NOMO-1 treated with dmso at 0.1 percent for 144 hours (cell line): Measurements from ENCODE around the gene GYS1.
"Not testable (repeated sequence)": the region's sequence is repeated elsewhere in the genome, so short reads cannot be mapped to it uniquely, and the experiment has no call there.

Experiments used
- DNase-seq: peaks from one replicate; lab custom pipeline; 2025; ENCODE audit not compliant: unreplicated experiment; lab: John Stamatoyannopoulos, UW

The GYS1 gene

GRCh38 chr19:49018388-49019241 is 25.5 kb upstream of the GYS1 start:
- not testable (repeated sequence) for DNase-seq

DNA sequence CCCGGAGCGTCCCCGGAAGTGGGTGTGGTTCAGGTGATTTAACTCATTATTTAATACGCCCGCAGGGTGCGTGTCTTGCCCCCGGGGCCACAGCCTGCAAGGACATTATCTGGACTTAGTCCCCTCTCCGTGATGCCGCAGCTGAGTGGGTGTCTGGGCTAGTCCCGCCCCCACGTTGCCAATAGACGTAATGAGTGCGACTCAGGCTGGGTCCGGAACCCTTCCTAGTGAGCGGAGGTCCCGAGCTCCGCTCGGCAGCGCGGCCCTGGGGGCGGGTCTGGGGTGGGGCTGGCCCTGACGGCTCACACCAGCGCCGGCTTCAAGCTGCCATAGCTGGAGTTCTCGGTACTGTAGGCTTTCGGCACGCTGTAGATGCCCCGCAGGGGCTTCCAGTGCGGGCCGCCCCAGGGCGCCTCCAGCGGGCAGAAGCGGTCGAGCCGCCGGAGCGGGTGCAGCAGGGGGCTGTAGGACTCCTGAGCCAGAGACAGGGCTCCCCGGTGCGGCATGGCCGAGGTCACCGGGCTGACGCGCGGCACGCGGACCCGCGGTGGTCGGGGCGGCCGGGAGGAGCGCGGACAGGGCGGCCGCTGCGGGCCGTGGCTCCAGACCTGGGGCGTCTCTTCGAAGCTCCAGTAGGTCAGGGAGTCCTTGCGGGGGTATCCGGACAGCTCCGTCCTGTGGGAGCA is 24.7 kb upstream of the GYS1 start:
- no peak for DNase-seq

DNA sequence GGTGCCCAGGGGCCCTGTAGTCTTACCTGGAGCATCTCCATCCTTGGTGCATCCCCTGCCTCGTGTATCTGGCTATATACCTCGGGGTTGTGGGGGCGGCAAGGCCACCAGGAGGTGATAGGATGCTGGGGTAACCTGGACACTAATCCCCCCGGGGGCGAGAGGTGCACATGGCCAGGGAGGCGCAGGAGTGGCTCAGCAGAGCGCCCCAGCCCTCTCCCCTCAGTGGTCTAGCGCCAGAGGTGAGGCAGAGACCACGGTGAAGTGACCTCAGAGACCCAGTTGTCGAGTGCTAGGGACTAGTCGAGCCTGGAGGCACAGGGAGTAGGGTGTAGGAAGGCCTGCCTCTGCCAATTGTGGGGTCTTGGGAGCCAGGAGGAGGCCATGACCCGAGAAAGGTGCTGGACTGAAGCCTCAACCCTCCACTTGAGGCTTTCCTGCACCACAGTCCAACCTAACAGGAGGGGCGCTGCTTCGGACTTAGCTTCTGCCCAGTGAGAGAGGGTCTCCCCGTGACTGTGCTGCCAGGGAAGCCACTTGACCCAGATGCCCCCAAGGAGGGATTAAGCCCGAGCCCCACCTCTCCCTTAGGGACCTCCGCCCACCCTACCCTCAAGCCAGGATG is 24.0 kb upstream of the GYS1 start, which contains the start of gene LHB:
Gene LHB, minus strand, starts transcription at position 51 of the 625 bp plus-strand sequence. Its CDS starts 10 bp downstream, at position 41.
- no peak for DNase-seq

GRCh38 chr19:49016067-49016839 is 23.1 kb upstream of the GYS1 start:
- no peak for DNase-seq

DNA sequence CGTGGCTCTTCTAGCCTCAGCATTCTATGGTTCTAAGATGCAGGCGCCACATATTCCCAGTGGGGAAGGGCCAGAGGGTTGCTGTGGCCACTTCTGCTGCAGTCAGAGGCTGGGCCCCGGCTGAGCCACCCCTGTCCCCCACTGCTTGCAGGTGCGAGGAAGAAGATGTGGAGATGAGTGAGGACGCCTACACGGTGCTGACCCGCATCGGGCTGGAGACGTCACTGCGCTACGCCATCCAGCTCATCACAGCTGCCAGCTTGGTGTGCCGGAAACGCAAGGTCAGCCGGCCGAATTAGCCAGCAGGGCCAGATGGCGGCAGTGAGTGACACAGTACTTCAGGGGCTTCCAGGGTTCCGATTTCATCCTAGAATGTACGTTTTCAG is 21.8 kb upstream of the GYS1 start:
- DNase-seq = no peak

DNA sequence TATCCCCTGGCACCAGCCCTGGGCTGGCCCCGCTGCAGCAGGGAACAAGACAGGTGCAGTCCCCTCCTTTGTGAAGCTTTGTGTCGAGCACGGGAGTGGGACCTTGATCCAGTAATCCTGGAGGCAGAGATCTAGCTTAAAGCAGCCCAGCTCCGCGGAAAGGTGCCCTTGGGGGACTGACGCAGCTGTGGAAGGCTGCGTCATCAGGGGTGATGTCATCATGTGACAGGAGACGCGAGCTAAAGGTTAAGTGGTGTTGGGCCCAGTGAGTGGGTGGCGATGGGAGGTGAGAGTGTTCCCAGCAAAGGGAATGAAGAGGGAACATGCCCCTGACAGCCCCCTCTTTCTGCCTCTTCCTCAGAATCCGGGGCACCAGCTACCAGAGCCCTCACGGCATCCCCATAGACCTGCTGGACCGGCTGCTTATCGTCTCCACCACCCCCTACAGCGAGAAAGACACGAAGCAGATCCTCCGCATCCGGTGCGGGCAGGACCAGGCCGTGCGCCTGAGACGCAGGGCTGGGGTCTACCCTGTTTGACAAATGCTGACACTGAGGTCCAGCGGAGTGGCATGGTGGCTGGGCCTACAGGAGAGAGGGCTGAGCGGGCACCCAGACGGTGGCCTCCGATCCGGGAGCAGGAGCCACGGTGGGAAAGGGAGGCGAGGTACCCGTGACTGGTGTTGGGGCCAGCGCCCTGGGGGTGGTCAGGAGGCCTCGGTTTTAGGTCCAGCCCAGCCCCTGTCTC is 21.2 kb upstream of the GYS1 start:
- DNase-seq = no peak

GRCh38 chr19:49011194-49011593 is 18.1 kb upstream of the GYS1 start:
- DNase-seq = no peak

DNA sequence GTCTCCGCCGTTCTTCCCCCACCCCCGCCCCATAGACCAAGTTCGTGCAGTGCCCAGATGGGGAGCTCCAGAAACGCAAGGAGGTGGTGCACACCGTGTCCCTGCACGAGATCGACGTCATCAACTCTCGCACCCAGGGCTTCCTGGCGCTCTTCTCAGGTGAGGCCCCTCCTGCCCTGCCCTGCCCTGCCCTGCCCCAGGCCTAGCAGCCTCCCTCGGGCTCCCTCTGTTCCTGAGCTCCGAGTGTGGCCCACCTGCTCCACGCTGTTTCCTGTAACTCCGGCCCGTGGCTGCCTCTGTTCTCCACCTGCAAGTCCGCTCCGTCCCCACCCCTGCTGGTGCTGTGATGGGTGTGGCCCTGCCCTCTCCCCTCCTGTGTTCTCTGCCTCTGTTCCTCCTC is 17.3 kb upstream of the GYS1 start:
- DNase-seq = no peak

DNA sequence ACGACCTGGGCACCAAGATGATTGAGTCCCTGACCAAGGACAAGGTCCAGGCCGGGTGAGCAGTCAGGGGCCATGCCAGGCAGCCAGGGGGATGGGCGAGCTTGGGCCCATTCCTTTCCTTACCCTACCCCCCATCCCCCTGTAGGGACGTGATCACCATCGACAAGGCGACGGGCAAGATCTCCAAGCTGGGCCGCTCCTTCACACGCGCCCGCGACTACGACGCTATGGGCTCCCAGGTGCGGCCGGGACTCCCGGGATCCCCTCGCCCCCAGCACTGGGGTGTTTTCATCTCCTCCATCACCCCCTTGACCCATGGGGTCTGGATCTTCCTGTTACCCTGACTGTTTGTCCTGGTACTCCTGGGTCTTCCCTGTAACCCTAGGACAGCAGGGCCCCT is 16.7 kb upstream of the GYS1 start:
- DNase-seq = no peak

DNA sequence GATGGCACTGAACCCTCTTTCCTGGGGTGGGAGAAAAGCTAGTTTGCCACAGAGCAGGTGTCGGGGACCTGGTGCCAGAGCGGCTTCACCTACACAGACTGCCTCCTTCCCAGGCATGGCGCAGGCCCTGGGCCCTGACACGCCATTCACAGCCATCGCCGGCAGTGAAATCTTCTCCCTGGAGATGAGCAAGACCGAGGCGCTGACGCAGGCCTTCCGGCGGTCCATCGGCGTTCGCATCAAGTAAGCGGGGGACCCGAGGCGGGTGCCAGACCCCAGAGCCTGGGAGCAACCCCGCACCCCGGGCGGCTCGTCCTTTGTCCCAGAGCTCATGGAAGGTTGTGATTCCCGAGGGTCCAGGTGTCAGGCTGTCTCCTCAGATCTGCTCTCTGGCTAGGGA is 13.8 kb upstream of the GYS1 start:
- no peak for DNase-seq

DNA sequence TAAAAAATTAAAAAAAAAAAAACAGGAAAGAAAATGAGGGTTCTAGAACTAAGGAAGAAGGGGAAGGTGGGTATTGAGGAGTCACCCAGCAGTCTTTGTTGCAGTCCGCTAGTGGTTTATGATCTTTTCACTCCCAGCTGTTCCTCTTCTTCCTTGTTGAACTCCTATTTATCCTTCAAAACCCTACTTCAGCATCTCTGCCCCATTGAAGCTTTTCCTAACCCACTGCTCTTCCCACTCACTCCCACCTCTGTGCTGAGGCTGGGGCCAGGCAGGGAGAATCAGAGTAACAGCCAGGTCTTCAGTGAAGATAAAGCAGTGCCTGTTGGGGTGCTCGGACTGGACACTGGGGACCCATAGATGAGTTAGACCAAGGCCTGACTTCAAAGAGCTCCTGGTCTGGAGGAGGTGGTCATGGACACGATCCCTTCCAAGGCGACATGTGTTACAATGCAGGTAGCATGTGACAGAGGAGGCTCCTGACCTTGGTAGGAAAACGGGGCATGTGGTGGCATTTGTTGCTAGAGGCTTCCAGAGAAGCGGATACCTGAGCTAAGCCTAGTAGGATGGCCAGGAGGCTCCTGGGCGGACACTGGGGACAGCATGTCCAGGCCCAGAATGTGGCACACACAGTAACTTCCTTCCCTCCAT is 12.0 kb upstream of the GYS1 start:
- DNase-seq = no peak

DNA sequence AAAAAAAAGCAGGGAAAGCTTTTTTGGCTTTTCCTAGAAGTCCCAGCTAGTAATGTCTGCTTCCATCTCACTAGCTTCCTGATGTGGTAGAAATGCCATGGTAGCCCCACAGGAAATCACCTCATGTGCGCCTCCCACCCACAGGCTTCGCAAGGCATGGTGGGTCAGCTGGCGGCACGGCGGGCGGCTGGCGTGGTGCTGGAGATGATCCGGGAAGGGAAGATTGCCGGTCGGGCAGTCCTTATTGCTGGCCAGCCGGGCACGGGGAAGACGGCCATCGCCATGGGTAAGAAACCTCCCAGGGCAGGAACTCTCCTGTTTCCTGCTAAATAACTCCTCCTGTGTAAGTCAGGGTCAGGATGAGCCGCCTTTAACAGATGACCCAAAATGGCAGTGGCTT is 11.0 kb upstream of the GYS1 start:
- no peak for DNase-seq

DNA sequence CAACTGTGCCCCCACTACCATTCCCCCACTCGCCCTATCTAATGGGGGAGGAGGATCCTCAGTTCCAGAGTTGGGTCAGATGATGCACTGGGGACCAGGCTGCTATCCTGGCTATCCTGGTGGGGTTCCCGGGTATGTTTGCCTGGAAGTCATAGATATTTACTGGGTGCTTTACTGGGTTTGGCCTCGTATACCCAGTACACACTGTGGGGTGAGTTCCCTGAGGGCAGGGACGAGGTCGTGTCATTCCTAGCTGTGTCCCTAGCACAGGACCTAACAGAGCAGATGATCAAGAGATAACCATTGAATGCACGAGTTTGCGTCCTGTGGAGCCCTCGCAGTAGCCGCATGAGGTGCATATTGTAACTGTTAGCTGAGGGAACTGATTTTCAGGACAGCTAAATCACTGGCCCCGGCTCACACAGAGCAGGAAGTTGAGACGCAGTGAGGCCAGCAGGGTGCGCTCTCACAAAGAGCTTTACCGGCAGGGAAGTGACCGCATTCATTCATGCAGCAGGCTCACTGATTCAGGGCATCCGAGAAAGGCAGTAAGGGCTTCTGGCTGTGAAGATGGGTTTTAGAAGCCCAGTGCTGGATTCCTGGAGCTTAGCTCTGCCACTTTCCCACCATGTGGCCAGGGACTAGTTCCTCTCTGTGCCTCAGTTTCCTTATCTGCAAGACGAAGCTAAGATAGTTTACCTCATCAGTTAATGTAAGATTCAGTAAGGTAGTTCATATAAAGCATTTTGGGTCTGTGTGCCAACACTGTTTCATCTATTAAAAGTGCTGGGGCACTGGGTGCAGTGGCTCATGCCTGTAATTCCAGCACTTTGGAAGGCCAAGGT is 6.6 kb upstream of the GYS1 start:
- DNase-seq = no peak

GRCh38 chr19:48997972-48998371 is 4.9 kb upstream of the GYS1 start:
- DNase-seq = no peak

DNA sequence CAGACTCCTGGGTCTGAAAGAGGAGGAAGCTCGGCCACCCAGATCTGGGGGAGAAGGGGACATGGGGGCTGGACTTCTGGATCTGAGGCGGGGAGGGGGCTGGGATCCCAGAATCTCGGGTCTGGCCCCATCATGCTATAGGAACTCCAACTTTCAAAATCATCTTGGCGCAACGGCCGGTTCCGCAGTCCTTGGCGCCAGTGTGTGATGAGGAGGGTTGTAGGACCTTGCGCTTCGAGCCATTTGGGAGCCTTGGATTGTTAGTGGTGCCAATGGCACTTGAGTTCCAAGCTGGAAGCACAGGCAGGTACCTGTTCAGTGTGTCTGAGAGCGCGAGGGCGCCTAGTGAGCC is 902 bp upstream of the GYS1 start:
- DNase-seq = no peak

DNA sequence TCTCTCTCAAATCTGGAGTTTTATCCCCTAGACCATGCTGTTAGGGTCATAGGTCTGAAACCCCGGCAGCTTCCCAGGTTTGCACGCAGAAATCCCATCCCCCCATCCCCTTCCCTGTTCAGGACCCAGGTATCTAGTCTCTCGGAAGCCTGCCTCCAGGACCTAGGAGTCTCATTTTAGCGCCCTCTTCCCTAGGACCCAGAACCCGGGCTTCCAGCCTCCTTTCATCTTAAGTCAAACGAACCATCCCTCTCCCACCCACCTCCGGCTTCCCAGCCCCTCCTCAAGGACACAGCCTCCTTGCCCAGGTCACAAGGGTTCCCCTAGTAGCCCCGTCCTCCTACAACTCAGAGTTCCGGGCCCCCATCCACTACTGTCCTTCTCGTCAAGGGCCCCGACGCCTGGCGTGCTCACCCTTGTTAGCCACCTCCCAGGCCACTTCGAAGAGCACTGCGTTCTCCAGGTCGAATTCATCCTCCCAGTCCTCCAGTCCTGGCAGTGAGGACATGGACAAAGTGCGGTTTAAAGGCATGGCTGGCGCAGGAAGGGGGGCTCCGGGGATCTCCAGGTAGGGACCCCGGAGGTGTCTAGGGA is 431 bp downstream of the GYS1 start:
- DNase-seq = no peak

DNA sequence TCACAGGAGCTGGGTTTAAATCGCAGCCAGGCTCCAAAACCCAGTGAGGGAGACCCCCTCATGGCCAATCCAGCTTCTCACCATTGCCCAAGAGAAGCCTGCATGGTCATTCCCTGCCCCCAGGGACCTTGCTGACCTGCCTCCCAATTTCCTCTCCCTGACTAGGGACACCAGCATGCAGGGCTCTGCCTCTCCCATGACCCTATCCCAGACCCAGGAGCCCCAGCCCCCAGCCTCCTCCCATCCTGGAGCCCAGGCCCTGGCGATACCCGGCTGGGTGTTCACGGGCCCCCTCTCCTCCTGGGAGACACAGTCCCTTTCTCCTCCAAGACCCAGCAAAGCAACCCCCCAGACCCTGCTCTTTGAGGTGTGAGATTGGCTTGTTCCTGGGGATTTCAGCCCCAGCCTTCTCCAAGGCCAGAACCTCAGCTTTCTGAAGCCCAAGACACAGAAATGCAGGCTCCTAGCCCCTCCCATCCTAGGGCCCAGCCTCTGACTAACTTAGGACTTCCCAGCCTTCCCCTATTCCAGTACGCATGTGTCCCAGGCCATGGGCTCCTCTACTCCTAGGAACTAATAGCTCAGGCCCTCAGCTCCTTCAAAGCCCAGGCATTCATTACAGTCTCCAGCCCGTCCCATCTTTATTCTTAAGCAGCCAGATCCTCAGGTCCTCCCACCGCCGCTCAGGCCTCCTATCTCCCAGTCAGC is 1.1 kb downstream of the GYS1 start:
- no peak for DNase-seq

GRCh38 chr19:48991011-48991609 is 2.0 kb downstream of the GYS1 start:
- no peak for DNase-seq
